ENCODE measurements around the gene PMF1. TPM values are rescaled to one million over a fixed set of nuclear protein-coding genes. Genes with fewer than 3 reads are reported as not detected.
A peak's percentile ranks its signal among the peaks of the same experiment; 100 is the strongest.

The PMF1 gene
- polyA plus RNA-seq, 4 donors, result 53.5 to 65.9 (median 62.2) TPM

DNA sequence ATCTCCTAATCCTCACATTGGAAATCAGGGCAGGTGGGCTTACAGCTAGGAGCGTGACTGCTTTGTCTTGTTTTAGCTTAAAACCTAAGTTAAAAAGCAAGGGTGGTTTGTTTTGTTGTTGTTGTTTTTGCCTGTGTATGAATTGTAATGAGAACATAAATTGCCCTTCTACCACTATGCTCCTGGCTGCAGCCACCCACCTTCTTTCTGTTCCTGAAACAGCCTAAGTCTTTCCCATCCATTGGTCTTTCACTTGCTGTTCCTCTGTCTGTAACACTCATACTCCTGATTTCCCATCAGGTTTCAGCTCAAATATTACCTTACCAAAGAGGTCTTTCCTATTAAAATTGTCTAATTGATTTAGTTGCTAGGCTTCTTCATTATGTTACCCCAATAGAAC is 70.7 kb downstream of the PMF1 start:
- peak overlapping the region in 1 of 3 donors; percentile 80 for H3K27ac ChIP-seq (ENCODE audit: low read depth in 1 of 3, low read length in 2 of 3)
- H3K4me1 ChIP-seq (ENCODE audit: control insufficient read depth in 3 of 3, insufficient read depth in 2 of 3, low read depth in 1 of 3, low read length in 2 of 3), result peaks cover 4 to 31% (median 5%) of the 10 kb centered on the region in 3 donors
- peaks cover 0 to 31% (median 5%) of the 10 kb centered on the region in 3 donors for H3K36me3 ChIP-seq (ENCODE audit: control insufficient read depth in 3 of 3, insufficient read depth in 2 of 3, low read depth in 1 of 3, low read length in 3 of 3)
- DNase-seq, result no peak
- peak overlapping the region; percentile 32 to 89 (median 78) for H3K4me3 ChIP-seq (ENCODE audit: low read depth in 1 of 3, low read length in 3 of 3)
- WGBS, 3 donors, result 60 to 77% (median 65%) methylated on average over 1 of the region's 1 CpG
- no peaks in the 10 kb centered on the region for H3K27me3 ChIP-seq (ENCODE audit: control insufficient read depth in 3 of 3, insufficient read depth in 3 of 3, low read length in 3 of 3)
- H3K9me3 ChIP-seq (ENCODE audit: control insufficient read depth in 2 of 2, insufficient read depth in 1 of 2, low read depth in 1 of 2, low read length in 1 of 2), result no peaks in the 10 kb centered on the region
- FAIRE-seq, result no peak

GRCh38 chr1:156284112-156284511 is 71.3 kb downstream of the PMF1 start, which contains the start of gene TMEM79:
TSS of gene TMEM79 (plus strand) at chr1:156284325. CDS start at chr1:156285227, 902 bp downstream.
- 59 to 76% (median 66%) methylated on average over 7 of the region's 7 CpGs for WGBS, 3 donors
- peaks cover 0 to 31% (median 3%) of the 10 kb centered on the region in 3 donors for H3K36me3 ChIP-seq (ENCODE audit: control insufficient read depth in 3 of 3, insufficient read depth in 2 of 3, low read depth in 1 of 3, low read length in 3 of 3)
- peak in 1 of 2 donors; percentile 48 for DNase-seq
- peak within 1 kb of the TSS; percentile 67 to 80 (median 69) for H3K27ac ChIP-seq (ENCODE audit: low read depth in 1 of 3, low read length in 2 of 3)
- FAIRE-seq, result no peak
- H3K9me3 ChIP-seq (ENCODE audit: control insufficient read depth in 2 of 2, insufficient read depth in 1 of 2, low read depth in 1 of 2, low read length in 1 of 2), result no peaks in the 10 kb centered on the region
- H3K27me3 ChIP-seq (ENCODE audit: control insufficient read depth in 3 of 3, insufficient read depth in 3 of 3, low read length in 3 of 3), result no peaks in the 10 kb centered on the region
- peak within 1 kb of the TSS; percentile 32 to 89 (median 78) for H3K4me3 ChIP-seq (ENCODE audit: low read depth in 1 of 3, low read length in 3 of 3)
- peaks cover 4 to 31% (median 5%) of the 10 kb centered on the region in 3 donors for H3K4me1 ChIP-seq (ENCODE audit: control insufficient read depth in 3 of 3, insufficient read depth in 2 of 3, low read depth in 1 of 3, low read length in 2 of 3)

DNA sequence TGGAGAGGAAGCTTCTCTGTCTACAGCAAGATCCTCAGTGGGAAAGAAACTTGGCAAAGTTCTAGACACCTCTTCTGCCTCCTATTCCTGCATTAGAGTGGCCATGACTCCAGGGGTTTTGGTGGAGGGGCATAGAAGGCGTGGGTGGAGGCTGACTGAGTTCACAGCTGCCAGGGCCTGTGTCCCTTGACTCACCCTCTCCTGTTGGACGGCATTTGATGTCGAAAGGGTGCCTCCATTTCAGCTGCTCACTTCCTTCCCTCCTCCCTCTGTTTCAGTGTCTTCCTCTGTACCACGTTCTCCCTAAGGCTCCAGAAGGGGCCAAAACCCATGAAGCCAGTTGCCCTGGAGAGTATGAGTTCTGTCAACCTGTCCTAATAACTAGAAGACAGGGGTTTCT is 72.0 kb downstream of the PMF1 start:
- peaks cover 4 to 31% (median 5%) of the 10 kb centered on the region in 3 donors for H3K4me1 ChIP-seq (ENCODE audit: control insufficient read depth in 3 of 3, insufficient read depth in 2 of 3, low read depth in 1 of 3, low read length in 2 of 3)
- H3K36me3 ChIP-seq (ENCODE audit: control insufficient read depth in 3 of 3, insufficient read depth in 2 of 3, low read depth in 1 of 3, low read length in 3 of 3), result peaks cover 0 to 28% (median 3%) of the 10 kb centered on the region in 3 donors
- no peaks in the 10 kb centered on the region for H3K9me3 ChIP-seq (ENCODE audit: control insufficient read depth in 2 of 2, insufficient read depth in 1 of 2, low read depth in 1 of 2, low read length in 1 of 2)
- no peak overlapping the region for H3K4me3 ChIP-seq (ENCODE audit: low read depth in 1 of 3, low read length in 3 of 3)
- no peak for DNase-seq
- 69 to 90% (median 84%) methylated on average over 4 of the region's 4 CpGs for WGBS, 3 donors
- no peaks in the 10 kb centered on the region for H3K27me3 ChIP-seq (ENCODE audit: control insufficient read depth in 3 of 3, insufficient read depth in 3 of 3, low read length in 3 of 3)
- H3K27ac ChIP-seq (ENCODE audit: low read depth in 1 of 3, low read length in 2 of 3), result no peak overlapping the region
- no peak for FAIRE-seq

- no peak for DNase-seq
- no peak for FAIRE-seq
- Histone ChIP-seq H3K9me3 (ENCODE audit: control insufficient read depth in 2 of 2, insufficient read depth in 1 of 2, low read depth in 1 of 2, low read length in 1 of 2) (no peaks in the 10 kb centered on the region), H3K36me3 (ENCODE audit: control insufficient read depth in 3 of 3, insufficient read depth in 2 of 3, low read depth in 1 of 3, low read length in 3 of 3) (peaks cover 0 to 24% (median 0%) of the 10 kb centered on the region in 3 donors), H3K4me1 (ENCODE audit: control insufficient read depth in 3 of 3, insufficient read depth in 2 of 3, low read depth in 1 of 3, low read length in 2 of 3) (peaks cover 4 to 31% (median 5%) of the 10 kb centered on the region in 3 donors), H3K27me3 (ENCODE audit: control insufficient read depth in 3 of 3, insufficient read depth in 3 of 3, low read length in 3 of 3) (no peaks in the 10 kb centered on the region), H3K27ac (ENCODE audit: low read depth in 1 of 3, low read length in 2 of 3) (no peak overlapping the region), H3K4me3 (ENCODE audit: low read depth in 1 of 3, low read length in 3 of 3) (no peak overlapping the region)
- WGBS, 3 donors, result 93 to 96% (median 95%) methylated on average over 20 to 21 of the region's 21 CpGs
Observed at GRCh38 chr1:156285437-156285836, 72.6 kb downstream of the PMF1 start.

DNA sequence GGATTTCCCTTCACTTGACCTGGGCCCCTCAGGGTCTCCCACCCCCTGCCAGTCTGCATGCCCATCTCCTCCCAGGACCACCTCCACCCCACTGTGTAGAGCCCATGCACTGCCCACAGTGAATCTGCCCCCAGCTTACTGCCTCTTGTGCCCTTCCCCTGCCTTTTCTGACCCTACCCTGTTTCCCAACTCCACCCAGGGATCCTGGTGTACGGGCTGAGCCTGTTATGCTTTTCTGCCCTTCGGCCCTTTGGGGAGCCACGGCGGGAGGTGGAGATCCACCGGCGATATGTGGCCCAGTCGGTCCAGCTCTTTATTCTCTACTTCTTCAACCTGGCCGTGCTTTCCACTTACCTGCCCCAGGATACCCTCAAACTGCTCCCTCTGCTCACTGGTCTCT is 73.3 kb downstream of the PMF1 start:
- DNase-seq (no peak), FAIRE-seq (no peak)
- H3K27me3 ChIP-seq (ENCODE audit: control insufficient read depth in 3 of 3, insufficient read depth in 3 of 3, low read length in 3 of 3), result no peaks in the 10 kb centered on the region
- H3K4me1 ChIP-seq (ENCODE audit: control insufficient read depth in 3 of 3, insufficient read depth in 2 of 3, low read depth in 1 of 3, low read length in 2 of 3), result peaks cover 2 to 30% (median 3%) of the 10 kb centered on the region in 3 donors
- H3K4me3 ChIP-seq (ENCODE audit: low read depth in 1 of 3, low read length in 3 of 3), result no peak overlapping the region
- peaks cover 0 to 24% (median 0%) of the 10 kb centered on the region in 3 donors for H3K36me3 ChIP-seq (ENCODE audit: control insufficient read depth in 3 of 3, insufficient read depth in 2 of 3, low read depth in 1 of 3, low read length in 3 of 3)
- 92 to 94% (median 93%) methylated on average over 8 of the region's 8 CpGs for WGBS, 3 donors
- no peak overlapping the region for H3K27ac ChIP-seq (ENCODE audit: low read depth in 1 of 3, low read length in 2 of 3)
- no peaks in the 10 kb centered on the region for H3K9me3 ChIP-seq (ENCODE audit: control insufficient read depth in 2 of 2, insufficient read depth in 1 of 2, low read depth in 1 of 2, low read length in 1 of 2)

Other genes with a start within 250 kb of the PMF1 start
- gene ARHGEF2, start 234.5 kb upstream of the PMF1 start, polyA plus RNA-seq, result 10 to 100 TPM; 14.6 to 61.6 (median 38.2) TPM
- 100 to 1,000 TPM; 133 to 316 (median 266) TPM for gene SSR2, start 192.1 kb upstream of the PMF1 start, polyA plus RNA-seq
- 10 to 100 TPM; 14.1 to 37.1 (median 20.4) TPM for gene UBQLN4, start 159.2 kb upstream of the PMF1 start, polyA plus RNA-seq
- gene LAMTOR2, start 158.2 kb upstream of the PMF1 start, polyA plus RNA-seq, result 100 to 1,000 TPM in 3 of 4 donors, 10 to 100 TPM in 1; 66.7 to 226 (median 148) TPM
- 100 to 1,000 TPM; 140 to 216 (median 169) TPM for gene RAB25, start 151.8 kb upstream of the PMF1 start, polyA plus RNA-seq
- 1 to 10 TPM in 2 of 4 donors, under 1 TPM in 2; under 0.01 to 5.6 (median 0.87) TPM for gene MEX3A, start 130.5 kb upstream of the PMF1 start, polyA plus RNA-seq
- gene LMNA, start 98.3 kb upstream of the PMF1 start, polyA plus RNA-seq, result 100 to 1,000 TPM in 3 of 4 donors, 10 to 100 TPM in 1; 89.7 to 168 (median 105) TPM
- gene SEMA4A, start 59.4 kb upstream of the PMF1 start, polyA plus RNA-seq, result 1 to 10 TPM in 3 of 4 donors, under 1 TPM in 1; 0.89 to 7.7 (median 1.8) TPM
- gene SLC25A44, start 18.9 kb upstream of the PMF1 start, polyA plus RNA-seq, result 10 to 100 TPM; 13.4 to 46.6 (median 17.3) TPM
- gene BGLAP, start 29.2 kb downstream of the PMF1 start, polyA plus RNA-seq, result 1 to 10 TPM in 1 of 4 donors, under 1 TPM in 1, not detected in 2; 0.48 to 3.9 TPM
- gene PAQR6, start 35.0 kb downstream of the PMF1 start, polyA plus RNA-seq, result 1 to 10 TPM; 3.0 to 8.7 (median 5.5) TPM
- 10 to 100 TPM; 30.0 to 57.0 (median 43.3) TPM for gene SMG5, start 69.8 kb downstream of the PMF1 start, polyA plus RNA-seq
- gene TMEM79, start 71.3 kb downstream of the PMF1 start, polyA plus RNA-seq, result 1 to 10 TPM; 2.2 to 8.3 (median 4.6) TPM
- gene GLMP, start 82.7 kb downstream of the PMF1 start, polyA plus RNA-seq, result 100 to 1,000 TPM in 1 of 4 donors, 10 to 100 TPM in 3; 30.7 to 263 (median 63.9) TPM
- not detected for gene VHLL, start 86.3 kb downstream of the PMF1 start, polyA plus RNA-seq
- gene CCT3, start 125.3 kb downstream of the PMF1 start, polyA plus RNA-seq, result 100 to 1,000 TPM; 113 to 187 (median 155) TPM
- gene TSACC, start 125.5 kb downstream of the PMF1 start, polyA plus RNA-seq, result 1 to 10 TPM in 2 of 4 donors, under 1 TPM in 1, not detected in 1; 0.73 to 3.1 (median 1.0) TPM
- 10 to 100 TPM in 1 of 4 donors, 1 to 10 TPM in 2, under 1 TPM in 1; 0.27 to 55.2 (median 2.7) TPM for gene RHBG, start 156.2 kb downstream of the PMF1 start, polyA plus RNA-seq

Data from small intestine (tissue), 7 donors.